ENCODE results near the gene SMIM24.

The SMIM24 gene

GRCh38 chr19:3475449-3475848 is 4.9 kb downstream of the SMIM24 start:
- no peak for DNase-seq (ENCODE audit: low read depth in 3 of 3, low spot score in 1 of 3)

GRCh38 chr19:3474614-3475013 is 5.7 kb downstream of the SMIM24 start:
- no peak for DNase-seq (ENCODE audit: low read depth in 3 of 3, low spot score in 1 of 3)

GRCh38 chr19:3474010-3474409 is 6.3 kb downstream of the SMIM24 start:
- no peak for DNase-seq (ENCODE audit: low read depth in 3 of 3, low spot score in 1 of 3)

GRCh38 chr19:3471954-3472655 is 8.2 kb downstream of the SMIM24 start:
- DNase-seq (ENCODE audit: low read depth in 3 of 3, low spot score in 1 of 3) = peak in 1 of 3 donors; percentile 44

- no peak for DNase-seq (ENCODE audit: low read depth in 3 of 3, low spot score in 1 of 3)
Observed at GRCh38 chr19:3470500-3471128, 9.7 kb downstream of the SMIM24 start.

GRCh38 chr19:3469638-3470499 is 10.5 kb downstream of the SMIM24 start:
- DNase-seq (ENCODE audit: low read depth in 3 of 3, low spot score in 1 of 3) = no peak

GRCh38 chr19:3468211-3468610 is 12.1 kb downstream of the SMIM24 start:
- no peak for DNase-seq (ENCODE audit: low read depth in 3 of 3, low spot score in 1 of 3)

GRCh38 chr19:3467437-3468198 is 12.7 kb downstream of the SMIM24 start:
- DNase-seq (ENCODE audit: low read depth in 3 of 3, low spot score in 1 of 3) = no peak

GRCh38 chr19:3466635-3467034 is 13.7 kb downstream of the SMIM24 start:
- DNase-seq (ENCODE audit: low read depth in 3 of 3, low spot score in 1 of 3) = no peak

GRCh38 chr19:3465552-3465951 is 14.8 kb downstream of the SMIM24 start:
- no peak for DNase-seq (ENCODE audit: low read depth in 3 of 3, low spot score in 1 of 3)

- DNase-seq (ENCODE audit: low read depth in 3 of 3, low spot score in 1 of 3) = no peak
Observed at GRCh38 chr19:3464587-3465235, 15.6 kb downstream of the SMIM24 start.

- DNase-seq (ENCODE audit: low read depth in 3 of 3, low spot score in 1 of 3) = no peak
Observed at GRCh38 chr19:3463714-3464586, 16.4 kb downstream of the SMIM24 start.

- no peak for DNase-seq (ENCODE audit: low read depth in 3 of 3, low spot score in 1 of 3)
Observed at GRCh38 chr19:3462991-3463713, 17.2 kb downstream of the SMIM24 start.

- no peak for DNase-seq (ENCODE audit: low read depth in 3 of 3, low spot score in 1 of 3)
Observed at GRCh38 chr19:3459965-3460582, 20.3 kb downstream of the SMIM24 start.

- DNase-seq (ENCODE audit: low read depth in 3 of 3, low spot score in 1 of 3) = no peak
Observed at GRCh38 chr19:3459089-3459881, 21.0 kb downstream of the SMIM24 start.

GRCh38 chr19:3458229-3459088 is 21.9 kb downstream of the SMIM24 start:
- no peak for DNase-seq (ENCODE audit: low read depth in 3 of 3, low spot score in 1 of 3)
